Uterus (tissue), 4 donors: ENCODE data around the gene LAMB3. TPM values are rescaled to one million over a fixed set of nuclear protein-coding genes. Genes with fewer than 3 reads are reported as not detected.

Experiments
- DNase-seq, 2 donors: peaks; one replicate each; pipeline ENCODE4 v3.0.0-alpha.2; 2019 to 2020
- H3K27ac ChIP-seq, 2 donors: fragments of 200-600 bp; sonication (generic); 1 replicate in 1 of 2; 2 replicates in 1 of 2; pipeline ENCODE4 v1.5.1; 2016 to 2018
- H3K27me3 ChIP-seq, 2 donors: fragments of 200-600 bp; sonication (generic); one replicate each; pipeline ENCODE4 v1.5.1; 2018 to 2019; ENCODE audit warnings: control low read depth in 1 of 2
- H3K36me3 ChIP-seq, 2 donors: fragments of 200-600 bp; sonication (generic); one replicate each; pipeline ENCODE4 v1.5.1; 2019; ENCODE audit warnings: control low read depth in 1 of 2
- H3K4me1 ChIP-seq, 2 donors: fragments of 200-600 bp; sonication (generic); one replicate each; pipeline ENCODE4 v1.5.1; 2018 to 2019; ENCODE audit warnings: control low read depth in 1 of 2
- H3K4me3 ChIP-seq, 2 donors: fragments of 200-600 bp; sonication (generic); 1 replicate in 1 of 2; 2 replicates in 1 of 2; pipeline ENCODE4 v1.5.1; 2018 to 2019; ENCODE audit warnings: mild to moderate bottlenecking in 1 of 2
- H3K9me3 ChIP-seq, 2 donors: fragments of 200-600 bp; sonication (generic); one replicate each; pipeline ENCODE4 v1.5.1; 2019; ENCODE audit warnings: control low read depth in 1 of 2
- POLR2A ChIP-seq, 2 donors: fragments of 450-650 bp; IDR thresholded peaks; one replicate each; pipeline ENCODE4 v1.6.1; 2016; ENCODE audit warnings: antibody characterized with exemption in 2 of 2, mild to moderate bottlenecking in 1 of 2, moderate library complexity in 1 of 2
- intact Hi-C: fragments of 100-400 bp; cut with DNase I; formaldehyde crosslinking; loops from one replicate; pipeline ENCODE4 v1.15.1; 2023; ENCODE audit warnings: low total_unique reads
- total RNA-seq, 4 donors: library from RNA; depleted of rRNA in 3 of 4; stranded (reverse); fragments of >200 nt in 3 of 4; gene quantifications; one replicate each; pipeline versions ENCODE4 v1.1.0 to v1.2.4, GENCODE V29; 2014 to 2023
- TF ChIP-seq, protein P1 (sequence below), 4 experiments: fragments of 200-600 bp in 2 of 4; fragments of 450-650 bp in 2 of 4; sonication (generic) in 2 of 4; IDR thresholded peaks; one replicate each; pipeline ENCODE4 v1.5.1; 2016 to 2019; ENCODE audit warnings: antibody characterized with exemption in 4 of 4, mild to moderate bottlenecking in 2 of 4, moderate library complexity in 1 of 4
- donor health status: DM: yes; HTN: yes; CAD: no.

LAMB3 gene
- total RNA-seq, 4 donors from 2014 or later = under 0.01 to 17.4 (median 0.37) TPM; not detected in 1

- H3K36me3 ChIP-seq = no peaks in the 10 kb centered on the region
- TF ChIP-seq, protein P1, sequence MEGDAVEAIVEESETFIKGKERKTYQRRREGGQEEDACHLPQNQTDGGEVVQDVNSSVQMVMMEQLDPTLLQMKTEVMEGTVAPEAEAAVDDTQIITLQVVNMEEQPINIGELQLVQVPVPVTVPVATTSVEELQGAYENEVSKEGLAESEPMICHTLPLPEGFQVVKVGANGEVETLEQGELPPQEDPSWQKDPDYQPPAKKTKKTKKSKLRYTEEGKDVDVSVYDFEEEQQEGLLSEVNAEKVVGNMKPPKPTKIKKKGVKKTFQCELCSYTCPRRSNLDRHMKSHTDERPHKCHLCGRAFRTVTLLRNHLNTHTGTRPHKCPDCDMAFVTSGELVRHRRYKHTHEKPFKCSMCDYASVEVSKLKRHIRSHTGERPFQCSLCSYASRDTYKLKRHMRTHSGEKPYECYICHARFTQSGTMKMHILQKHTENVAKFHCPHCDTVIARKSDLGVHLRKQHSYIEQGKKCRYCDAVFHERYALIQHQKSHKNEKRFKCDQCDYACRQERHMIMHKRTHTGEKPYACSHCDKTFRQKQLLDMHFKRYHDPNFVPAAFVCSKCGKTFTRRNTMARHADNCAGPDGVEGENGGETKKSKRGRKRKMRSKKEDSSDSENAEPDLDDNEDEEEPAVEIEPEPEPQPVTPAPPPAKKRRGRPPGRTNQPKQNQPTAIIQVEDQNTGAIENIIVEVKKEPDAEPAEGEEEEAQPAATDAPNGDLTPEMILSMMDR (IDR thresholded peaks at IDR 0.05) = no peak
- TF ChIP-seq POLR2A (IDR thresholded peaks at IDR 0.05) = no peak
- H3K4me1 ChIP-seq = no peaks in the 10 kb centered on the region
- H3K27ac ChIP-seq = no peak overlapping the region
- H3K27me3 ChIP-seq = no peaks in the 10 kb centered on the region
- no peaks in the 10 kb centered on the region for H3K9me3 ChIP-seq
- H3K4me3 ChIP-seq = no peak overlapping the region
- intact Hi-C loops = no loop called here
- DNase-seq = no peak
Observed at GRCh38 chr1:209619696-209620486, 32.3 kb downstream of the LAMB3 start.

- no peaks in the 10 kb centered on the region for H3K27me3 ChIP-seq
- H3K4me1 ChIP-seq = no peaks in the 10 kb centered on the region
- TF ChIP-seq, protein P1 (IDR thresholded peaks at IDR 0.05) = no peak
- TF ChIP-seq POLR2A (IDR thresholded peaks at IDR 0.05) = no peak
- no peak for DNase-seq
- H3K4me3 ChIP-seq = no peak overlapping the region
- intact Hi-C loops = no loop called here
- H3K27ac ChIP-seq = no peak overlapping the region
- no peaks in the 10 kb centered on the region for H3K36me3 ChIP-seq
- no peaks in the 10 kb centered on the region for H3K9me3 ChIP-seq
Observed at GRCh38 chr1:209618756-209619420, 33.3 kb downstream of the LAMB3 start.

GRCh38 chr1:209618291-209618690, 33.9 kb downstream of the LAMB3 start:
- H3K27ac ChIP-seq = no peak overlapping the region
- no peaks in the 10 kb centered on the region for H3K4me1 ChIP-seq
- no peak for TF ChIP-seq POLR2A (IDR thresholded peaks at IDR 0.05)
- TF ChIP-seq, protein P1 (IDR thresholded peaks at IDR 0.05) = no peak
- no peak for DNase-seq
- no peaks in the 10 kb centered on the region for H3K9me3 ChIP-seq
- no peak overlapping the region for H3K4me3 ChIP-seq
- no peaks in the 10 kb centered on the region for H3K36me3 ChIP-seq
- no peaks in the 10 kb centered on the region for H3K27me3 ChIP-seq
- intact Hi-C loops = no loop called here

- no peaks in the 10 kb centered on the region for H3K27me3 ChIP-seq
- no peaks in the 10 kb centered on the region for H3K36me3 ChIP-seq
- H3K4me1 ChIP-seq = no peaks in the 10 kb centered on the region
- intact Hi-C loops = no loop called here
- DNase-seq = no peak
- no peak overlapping the region for H3K4me3 ChIP-seq
- no peaks in the 10 kb centered on the region for H3K9me3 ChIP-seq
- TF ChIP-seq, protein P1 (IDR thresholded peaks at IDR 0.05) = no peak
- TF ChIP-seq POLR2A (IDR thresholded peaks at IDR 0.05) = no peak
- no peak overlapping the region for H3K27ac ChIP-seq
Observed at GRCh38 chr1:209617755-209618154, 34.5 kb downstream of the LAMB3 start.

DNA sequence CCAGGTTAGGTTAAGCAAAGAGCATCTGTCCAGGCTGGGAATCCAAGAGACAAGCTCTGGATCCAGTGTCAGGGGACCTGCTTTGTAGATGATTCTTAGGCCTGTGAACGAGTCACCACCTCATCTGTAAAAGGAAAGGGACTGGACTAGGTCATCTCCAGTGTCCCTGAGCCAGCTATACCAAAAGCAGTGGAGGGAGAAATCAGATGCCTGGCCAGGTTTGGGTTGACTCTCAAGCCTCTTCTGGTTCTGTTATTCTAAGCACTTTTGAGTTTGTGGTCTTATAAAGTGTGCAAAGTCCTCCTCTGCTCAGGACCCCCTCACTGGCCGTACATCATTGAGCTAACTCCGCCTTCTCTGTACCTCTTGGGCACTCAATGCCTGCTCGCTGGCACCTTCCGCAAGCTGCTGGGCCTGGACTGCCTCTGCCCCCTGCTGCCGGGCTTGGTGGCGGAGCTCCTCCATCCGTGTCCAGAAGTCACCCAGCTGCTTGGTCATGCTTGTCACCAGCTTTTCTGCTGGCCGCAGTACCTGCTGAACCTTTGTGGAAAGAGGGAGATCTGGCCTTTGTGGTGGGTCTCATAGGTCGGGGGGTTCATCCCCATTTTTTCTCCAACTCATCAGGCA, 35.1 kb downstream of the LAMB3 start:
- Histone ChIP-seq H3K27me3 (no peaks in the 10 kb centered on the region), H3K27ac (no peak overlapping the region), H3K36me3 (no peaks in the 10 kb centered on the region), H3K4me3 (no peak overlapping the region), H3K4me1 (no peaks in the 10 kb centered on the region), H3K9me3 (no peaks in the 10 kb centered on the region)
- TF ChIP-seq, protein P1 (IDR thresholded peaks at IDR 0.05) = no peak
- no peak for TF ChIP-seq POLR2A (IDR thresholded peaks at IDR 0.05)
- intact Hi-C loops = no loop called here
- DNase-seq = no peak
